ENCODE measurements around the gene GOLGA6L24. TPM values are rescaled to one million over a fixed set of nuclear protein-coding genes. Genes with fewer than 3 reads are reported as not detected.
"Not testable (repeated sequence)": the region's sequence is repeated elsewhere in the genome, so short reads cannot be mapped to it uniquely, and the experiment has no call there.

GOLGA6L24 gene
- total RNA-seq, 1 donor from 2014 or later, result not detected

GRCh38 chr15:28310454-28310853 lies 47.4 kb downstream of the GOLGA6L24 start:
- Mint-ChIP-seq H3K9me3 (ENCODE audit: low read depth) (peaks cover 19% of the 10 kb centered on the region), H3K36me3 (ENCODE audit: insufficient read depth) (peaks cover 55% of the 10 kb centered on the region)
- not testable (repeated sequence) for H3K27ac Mint-ChIP-seq; H3K4me1 Mint-ChIP-seq (ENCODE audit: low read depth); H3K4me3 Mint-ChIP-seq (ENCODE audit: low read depth); DNase-seq (ENCODE audit: low spot score, unreplicated experiment); H3K27me3 Mint-ChIP-seq

DNA sequence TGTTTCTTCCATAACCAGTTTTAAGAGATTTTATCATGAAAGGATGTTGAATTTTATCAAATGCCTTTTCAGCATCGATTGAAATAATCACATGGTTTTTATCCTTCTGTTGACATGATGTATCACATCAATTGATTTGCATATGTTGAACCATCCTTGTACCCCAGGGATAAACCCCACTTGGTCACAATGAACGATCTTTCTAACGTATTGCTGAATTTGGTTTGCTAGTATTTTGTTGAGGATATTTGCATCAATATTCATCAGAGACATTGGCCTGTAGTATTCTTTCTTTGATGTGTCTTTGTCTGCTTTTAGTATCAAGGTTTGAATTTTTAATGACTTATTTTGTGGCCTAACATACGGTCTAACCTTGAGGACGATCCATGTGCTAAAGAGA lies 49.2 kb downstream of the GOLGA6L24 start:
- DNase-seq (ENCODE audit: low spot score, unreplicated experiment); H3K4me1 Mint-ChIP-seq (ENCODE audit: low read depth); H3K4me3 Mint-ChIP-seq (ENCODE audit: low read depth); H3K27me3 Mint-ChIP-seq; H3K27ac Mint-ChIP-seq: not testable (repeated sequence)
- peaks cover 42% of the 10 kb centered on the region for H3K36me3 Mint-ChIP-seq (ENCODE audit: insufficient read depth)
- H3K9me3 Mint-ChIP-seq (ENCODE audit: low read depth), result peaks cover 15% of the 10 kb centered on the region

Other genes with a start within 250 kb of the GOLGA6L24 start
- 86.2 and 94.6 TPM in 2 replicates for gene HERC2, start 35.9 kb downstream of the GOLGA6L24 start, total RNA-seq
- not detected in 2 replicates for gene GOLGA8F, start 20.6 kb upstream of the GOLGA6L24 start, total RNA-seq
- gene GOLGA8G, start 174.9 kb upstream of the GOLGA6L24 start, total RNA-seq, result not detected in 2 replicates
- not detected in 2 replicates for gene GOLGA6L25, start 195.5 kb upstream of the GOLGA6L24 start, total RNA-seq